ENCODE measurements around the gene KRI1.

KRI1 gene

GRCh38 chr19:10565567-10566407, at the start of gene KRI1:
Gene KRI1, minus strand, starts transcription at chr19:10566010. Its CDS starts 11 bp downstream, at chr19:10565999.
- DNase-seq = peak; percentile 99

- no peak for DNase-seq
Measured at GRCh38 chr19:10612499-10613119, 46.8 kb upstream of the KRI1 start.

GRCh38 chr19:10611907-10612306, 46.1 kb upstream of the KRI1 start:
- no peak for DNase-seq

- DNase-seq = no peak
Measured at GRCh38 chr19:10604460-10604980, 38.7 kb upstream of the KRI1 start.

GRCh38 chr19:10603873-10604459, 38.2 kb upstream of the KRI1 start:
- DNase-seq = peak; percentile 52

- DNase-seq = no peak
Measured at GRCh38 chr19:10603084-10603872, 37.5 kb upstream of the KRI1 start.

GRCh38 chr19:10602330-10603083, 36.7 kb upstream of the KRI1 start:
- peak; percentile 86 for DNase-seq

GRCh38 chr19:10601999-10602329, 36.2 kb upstream of the KRI1 start:
- DNase-seq = no peak

- no peak for DNase-seq
Measured at GRCh38 chr19:10600149-10600548, 34.3 kb upstream of the KRI1 start.

GRCh38 chr19:10593820-10594637, 28.2 kb upstream of the KRI1 start:
- no peak for DNase-seq

GRCh38 chr19:10593148-10593547, 27.3 kb upstream of the KRI1 start:
- DNase-seq = no peak

GRCh38 chr19:10587839-10588150, 22.0 kb upstream of the KRI1 start:
- no peak for DNase-seq

- peak; percentile 88 for DNase-seq
Measured at GRCh38 chr19:10587022-10587838, 21.4 kb upstream of the KRI1 start, which contains the start of gene AP1M2. Gene AP1M2, minus strand, starts transcription at chr19:10587312. Its CDS starts 81 bp downstream, at chr19:10587231.

GRCh38 chr19:10586396-10586795, 20.6 kb upstream of the KRI1 start:
- no peak for DNase-seq

GRCh38 chr19:10583036-10583776, 17.4 kb upstream of the KRI1 start:
- no peak for DNase-seq

GRCh38 chr19:10582091-10582490, 16.3 kb upstream of the KRI1 start:
- no peak for DNase-seq

- peak; percentile 78 for DNase-seq
Measured at GRCh38 chr19:10580979-10581631, 15.3 kb upstream of the KRI1 start.

GRCh38 chr19:10577951-10578350, 12.1 kb upstream of the KRI1 start:
- no peak for DNase-seq

GRCh38 chr19:10575011-10575716, 9.4 kb upstream of the KRI1 start:
- no peak for DNase-seq

Measured in NCI-H69 (cell line).